NCI-H1436 (cell line): ENCODE measurements around the gene ANKRD55.
"Not testable (repeated sequence)": the region's sequence is repeated elsewhere in the genome, so short reads cannot be mapped to it uniquely, and the experiment has no call there.

Experiments used
- DNase-seq: peaks from one replicate; lab custom pipeline; 2025; lab: John Stamatoyannopoulos, UW

The ANKRD55 gene

GRCh38 chr5:56102889-56103288 is 130.2 kb downstream of the ANKRD55 start:
- no peak for DNase-seq

- DNase-seq: not testable (repeated sequence)
These were observed 130.9 kb downstream of the ANKRD55 start for GRCh38 chr5:56102207-56102606.

GRCh38 chr5:56101180-56101579 is 131.9 kb downstream of the ANKRD55 start:
- no peak for DNase-seq

GRCh38 chr5:56100439-56101176 is 132.5 kb downstream of the ANKRD55 start:
- DNase-seq: no peak

GRCh38 chr5:56099346-56099745 is 133.8 kb downstream of the ANKRD55 start:
- no peak for DNase-seq

GRCh38 chr5:56097055-56097454 is 136.1 kb downstream of the ANKRD55 start:
- no peak for DNase-seq

GRCh38 chr5:56095579-56096102 is 137.5 kb downstream of the ANKRD55 start:
- no peak for DNase-seq

GRCh38 chr5:56094579-56095361 is 138.4 kb downstream of the ANKRD55 start:
- DNase-seq: no peak

- DNase-seq: no peak
These were observed 139.2 kb downstream of the ANKRD55 start for GRCh38 chr5:56093970-56094369.

GRCh38 chr5:56092115-56092514 is 141.0 kb downstream of the ANKRD55 start:
- DNase-seq: no peak

- DNase-seq: no peak
These were observed 141.5 kb downstream of the ANKRD55 start for GRCh38 chr5:56091664-56092063.

GRCh38 chr5:56090793-56091460 is 142.2 kb downstream of the ANKRD55 start:
- no peak for DNase-seq

- DNase-seq: no peak
These were observed 143.9 kb downstream of the ANKRD55 start for GRCh38 chr5:56088967-56089829.

GRCh38 chr5:56088431-56088949 is 144.6 kb downstream of the ANKRD55 start:
- no peak for DNase-seq

GRCh38 chr5:56085193-56085592 is 147.9 kb downstream of the ANKRD55 start:
- DNase-seq: no peak

GRCh38 chr5:56083286-56083854 is 149.8 kb downstream of the ANKRD55 start:
- no peak for DNase-seq

GRCh38 chr5:56081053-56081642 is 152.0 kb downstream of the ANKRD55 start:
- not testable (repeated sequence) for DNase-seq

GRCh38 chr5:56080375-56081052 is 152.6 kb downstream of the ANKRD55 start:
- no peak for DNase-seq

GRCh38 chr5:56079157-56079500 is 154.0 kb downstream of the ANKRD55 start:
- not testable (repeated sequence) for DNase-seq
